NCI-H2227 (cell line): ENCODE measurements around the gene NLGN4X.

ENCODE experiments used
- DNase-seq: peaks from one replicate; lab custom pipeline; 2025; ENCODE audit not compliant: unreplicated experiment; lab: John Stamatoyannopoulos, UW

NLGN4X gene

DNA sequence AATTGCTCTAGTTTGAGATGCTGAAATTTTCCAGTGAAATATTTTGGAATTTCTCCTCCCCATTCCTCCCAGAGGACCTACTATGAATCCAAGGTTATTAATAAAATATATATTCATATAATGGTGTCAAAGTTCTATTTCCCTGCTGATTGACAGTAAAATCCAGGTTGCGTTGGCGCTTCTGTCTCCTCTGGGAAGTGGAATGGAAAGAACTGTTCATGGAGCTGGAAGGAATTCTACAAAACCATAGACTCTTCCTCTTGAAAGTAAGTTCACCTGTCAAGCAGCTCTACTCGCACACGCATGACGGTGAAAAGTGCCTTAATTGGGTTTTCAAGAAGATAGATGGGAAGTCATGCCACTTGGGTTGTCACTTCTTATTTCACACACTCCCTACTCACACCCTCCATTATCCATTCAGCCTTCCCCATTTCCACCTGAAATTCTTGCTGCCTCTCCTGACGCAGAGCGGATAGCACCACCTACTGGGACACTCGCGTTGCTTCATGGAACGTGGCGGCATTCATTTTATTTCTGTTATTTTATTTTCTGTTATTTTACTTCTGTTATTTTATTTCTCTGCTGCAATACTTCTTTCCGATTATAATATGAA is 351.6 kb downstream of the NLGN4X start:
- DNase-seq = no peak

- no peak for DNase-seq
These were observed 358.4 kb downstream of the NLGN4X start for GRCh38 chrX:5870238-5870637.

DNA sequence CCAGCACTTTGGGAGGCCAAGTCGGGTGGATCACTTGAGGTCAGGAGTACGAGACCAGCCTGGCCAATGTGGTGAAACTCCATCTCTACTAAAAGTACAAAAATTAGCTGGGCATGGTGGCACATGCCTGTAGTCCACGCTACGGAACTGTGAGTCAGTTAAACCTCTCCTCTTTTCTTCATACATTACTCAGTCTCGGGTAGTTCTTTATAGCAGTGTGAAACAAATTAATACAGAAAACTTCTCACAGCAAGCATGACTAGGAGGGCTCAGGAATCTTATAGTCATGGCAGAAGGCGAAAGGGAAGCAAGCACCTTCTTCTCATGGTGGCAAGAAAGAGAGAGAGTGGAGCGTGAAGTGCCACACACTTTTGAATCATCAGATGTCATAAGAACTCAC is 358.9 kb downstream of the NLGN4X start:
- no peak for DNase-seq

DNA sequence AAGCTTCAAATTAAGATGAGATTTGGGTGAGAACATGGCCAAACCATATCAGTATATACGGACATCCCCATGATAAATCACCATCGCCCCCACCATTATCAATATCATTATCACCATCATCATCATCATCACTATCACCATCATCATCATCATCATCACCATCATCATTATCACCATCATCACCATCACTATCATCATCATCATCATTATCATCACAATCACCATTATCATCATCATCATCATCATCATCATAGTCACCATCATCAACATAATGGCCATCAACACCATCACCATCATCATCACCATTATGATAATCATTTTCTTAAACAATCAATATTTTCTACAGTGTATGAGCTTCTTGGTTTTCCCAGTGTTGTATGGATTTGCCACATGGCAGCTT is 360.9 kb downstream of the NLGN4X start:
- DNase-seq = no peak

DNA sequence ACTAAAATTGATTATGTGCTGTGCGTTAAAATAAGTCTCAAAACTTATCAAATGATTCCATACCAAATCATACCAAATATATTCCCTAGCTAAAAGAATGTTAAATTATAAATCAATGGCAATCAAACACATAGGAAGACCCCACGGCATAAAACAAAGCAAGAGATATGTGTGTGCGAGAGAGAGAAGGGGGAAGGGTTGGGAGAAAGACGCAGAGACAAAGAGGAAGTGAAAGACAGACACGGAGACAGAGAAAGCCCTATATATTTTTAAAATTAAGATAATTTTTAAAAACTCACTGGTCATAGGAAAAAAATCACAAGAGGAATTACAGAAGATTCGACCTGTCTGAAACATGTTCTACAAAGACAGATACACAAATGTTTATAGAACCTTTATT is 371.4 kb downstream of the NLGN4X start:
- no peak for DNase-seq

- DNase-seq = no peak
These were observed 375.7 kb downstream of the NLGN4X start for GRCh38 chrX:5852941-5853340.

DNA sequence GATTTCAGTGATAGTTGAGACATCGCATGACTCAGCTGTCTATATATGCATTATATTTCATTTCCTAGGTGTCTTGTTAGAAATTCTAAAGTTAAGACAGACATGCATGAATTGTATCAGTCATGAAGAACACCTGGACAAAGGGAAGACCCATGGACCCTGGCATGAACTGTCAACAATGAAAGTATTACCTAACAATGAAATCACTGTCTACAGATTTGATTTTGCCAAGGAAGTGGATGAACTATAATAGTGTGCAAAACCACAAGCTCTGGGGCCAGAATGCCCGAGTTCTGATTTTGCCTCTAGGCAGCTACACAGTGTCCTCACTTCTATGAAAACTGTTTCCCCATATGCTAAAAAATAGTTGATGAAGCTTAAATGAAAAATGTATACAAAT is 386.1 kb downstream of the NLGN4X start:
- no peak for DNase-seq
